OCI-LY1 (cell line): ENCODE results near the gene TMEM132C.

ENCODE experiments used
- EZH2 ChIP-seq: fragments of 200-600 bp; sonication (generic), shearing (Covaris generic); IDR thresholded peaks from 2 replicates; pipeline ENCODE4 v1.8.0; 2017; ENCODE audit warnings: borderline replicate concordance, mixed run types, mild to moderate bottlenecking, antibody characterized with exemption, low read length, moderate library complexity, mixed read lengths
- TF ChIP-seq, protein P1 (sequence below): fragments of 200-600 bp; sonication (generic), shearing (Covaris generic); IDR thresholded peaks from 2 replicates; pipeline ENCODE4 v1.5.1; 2017; ENCODE audit warnings: mild to moderate bottlenecking, antibody characterized with exemption, low read length, moderate library complexity, mixed read lengths

DNA sequence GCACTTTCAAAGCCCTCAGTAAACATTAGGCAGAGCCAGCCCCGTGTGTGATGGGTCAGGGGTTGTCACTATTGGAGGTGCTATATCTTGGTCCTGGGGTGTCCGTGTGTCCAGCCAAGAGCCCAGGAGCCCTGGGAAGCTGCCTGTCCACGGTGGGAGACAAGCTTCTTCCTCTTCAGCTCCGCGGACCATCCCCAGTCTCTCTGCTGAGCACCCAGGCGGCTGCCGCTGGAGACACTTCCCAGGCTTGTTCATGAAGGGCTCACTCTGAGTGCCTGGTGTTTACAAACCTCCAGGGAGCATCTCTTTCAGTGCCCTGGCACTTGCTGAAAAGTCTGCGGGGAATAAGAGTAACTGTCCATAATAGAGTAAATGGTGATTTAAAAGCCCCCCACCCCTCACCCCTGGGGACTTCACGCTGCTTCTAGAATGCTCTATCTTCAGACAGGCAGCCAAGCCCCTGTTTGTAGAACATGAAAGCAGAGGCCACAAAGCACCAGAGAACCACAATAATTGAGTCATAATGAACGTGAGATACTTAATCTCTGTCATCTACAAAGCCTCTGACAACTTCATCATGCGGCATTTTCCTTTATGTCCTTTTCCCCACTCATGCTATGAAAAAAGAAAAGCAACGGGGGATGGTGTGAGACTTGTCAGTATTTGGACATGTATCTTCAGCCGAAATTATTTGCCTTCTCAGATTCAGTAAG is 178.6 kb downstream of the TMEM132C start:
- TF ChIP-seq, protein P1, sequence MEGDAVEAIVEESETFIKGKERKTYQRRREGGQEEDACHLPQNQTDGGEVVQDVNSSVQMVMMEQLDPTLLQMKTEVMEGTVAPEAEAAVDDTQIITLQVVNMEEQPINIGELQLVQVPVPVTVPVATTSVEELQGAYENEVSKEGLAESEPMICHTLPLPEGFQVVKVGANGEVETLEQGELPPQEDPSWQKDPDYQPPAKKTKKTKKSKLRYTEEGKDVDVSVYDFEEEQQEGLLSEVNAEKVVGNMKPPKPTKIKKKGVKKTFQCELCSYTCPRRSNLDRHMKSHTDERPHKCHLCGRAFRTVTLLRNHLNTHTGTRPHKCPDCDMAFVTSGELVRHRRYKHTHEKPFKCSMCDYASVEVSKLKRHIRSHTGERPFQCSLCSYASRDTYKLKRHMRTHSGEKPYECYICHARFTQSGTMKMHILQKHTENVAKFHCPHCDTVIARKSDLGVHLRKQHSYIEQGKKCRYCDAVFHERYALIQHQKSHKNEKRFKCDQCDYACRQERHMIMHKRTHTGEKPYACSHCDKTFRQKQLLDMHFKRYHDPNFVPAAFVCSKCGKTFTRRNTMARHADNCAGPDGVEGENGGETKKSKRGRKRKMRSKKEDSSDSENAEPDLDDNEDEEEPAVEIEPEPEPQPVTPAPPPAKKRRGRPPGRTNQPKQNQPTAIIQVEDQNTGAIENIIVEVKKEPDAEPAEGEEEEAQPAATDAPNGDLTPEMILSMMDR = no peak
- no peak for TF ChIP-seq EZH2
